Stomach (tissue), 9 donors: Measurements from ENCODE around the gene OS9. TPM values are rescaled to one million over a fixed set of nuclear protein-coding genes. Genes with fewer than 3 reads are reported as not detected.
"Not testable (repeated sequence)": the region's sequence is repeated elsewhere in the genome, so short reads cannot be mapped to it uniquely, and the experiment has no call there.

Experiments used
- DNase-seq, 2 donors: peaks; one replicate each; pipeline versions ENCODE4 v3.0.0 to v3.0.0-alpha.2; 2013 to 2019
- H3K27ac ChIP-seq, 5 donors: fragments of 200-600 bp in 4 of 5; sonication (generic) in 4 of 5; one replicate each; pipeline ENCODE4 v1.5.1; 2013 to 2019; ENCODE audit warnings: mild to moderate bottlenecking in 1 of 5, moderate library complexity in 1 of 5
- H3K27me3 ChIP-seq, 3 donors: fragments of 200-600 bp; sonication (generic); one replicate each; pipeline ENCODE4 v1.5.1; 2017 to 2019; ENCODE audit warnings: mixed run types in 1 of 3
- H3K36me3 ChIP-seq, 4 donors: fragments of 200-600 bp; sonication (generic); 1 replicate in 3 of 4; 2 replicates in 1 of 4; pipeline ENCODE4 v1.5.1; 2016 to 2019
- H3K4me1 ChIP-seq, 4 donors: fragments of 200-600 bp; sonication (generic); one replicate each; pipeline ENCODE4 v1.5.1; 2016 to 2019
- H3K4me3 ChIP-seq, 4 donors: fragments of 200-600 bp; sonication (generic) in 3 of 4; one replicate each; pipeline ENCODE4 v1.5.1; 2016 to 2019; ENCODE audit warnings: mild to moderate bottlenecking in 1 of 4
- H3K9me3 ChIP-seq, 4 donors: fragments of 200-600 bp; sonication (generic); one replicate each; pipeline ENCODE4 v1.5.1; 2016 to 2019
- CTCF ChIP-seq, 7 experiments: fragments of 450-650 bp in 4 of 7; fragments of 200-600 bp in 3 of 7; sonication (generic) in 3 of 7; IDR thresholded peaks; one replicate each; pipeline ENCODE4 v1.5.1; 2016 to 2019; ENCODE audit warnings: antibody characterized with exemption in 7 of 7, control low read depth in 2 of 7, mild to moderate bottlenecking in 1 of 7
- EP300 ChIP-seq: sonication (generic); formaldehyde crosslinking; IDR thresholded peaks from one replicate; pipeline ENCODE4 v1.6.1; 2017; ENCODE audit warnings: antibody characterized with exemption
- POLR2A ChIP-seq, 4 donors: fragments of 450-650 bp; IDR thresholded peaks; one replicate each; pipeline ENCODE4 v1.6.1; 2016; ENCODE audit warnings: antibody characterized with exemption in 4 of 4, control low read depth in 2 of 4, mild to moderate bottlenecking in 1 of 4, moderate library complexity in 1 of 4
- POLR2AphosphoS5 ChIP-seq, 3 donors: sonication (generic); formaldehyde crosslinking; IDR thresholded peaks; one replicate each; pipeline ENCODE4 v1.6.1; 2016; ENCODE audit warnings: antibody characterized with exemption in 3 of 3
- WGBS, 5 donors: extraction: QIAGEN DNeasy Blood & Tissue Kit in 3 of 5; methylation state at CpG; one replicate each; pipeline versions ENCODE4 v1.1.5 to v1.1.7; 2013 to 2018; 5-methylcytosine and 5-hydroxymethylcytosine counted together
- intact Hi-C: fragments of 100-400 bp; cut with DNase I; formaldehyde crosslinking; loops from one replicate; pipeline ENCODE4 v1.15.1; 2023; ENCODE audit warnings: low total_unique reads
- polyA plus RNA-seq, 3 donors: library from polyadenylated mRNA; stranded (reverse); fragments of 200-250 nt; gene quantifications; one replicate each; pipeline ENCODE4 v1.2.3, GENCODE V29; 2013
- total RNA-seq, 5 donors: library from RNA; depleted of rRNA; stranded (reverse); fragments of >200 nt; gene quantifications; one replicate each; pipeline versions ENCODE4 v1.1.0 to v1.2.3, GENCODE V29; 2014 to 2016
- donor health status: healthy with polysubstance abuse.
- donor health status: Bipolar disorder and iron deficiency.
- donor health status: healthy.

The OS9 gene
- total and polyA plus RNA-seq, 8 donors: 85.8 to 408 (median 169) TPM

DNA sequence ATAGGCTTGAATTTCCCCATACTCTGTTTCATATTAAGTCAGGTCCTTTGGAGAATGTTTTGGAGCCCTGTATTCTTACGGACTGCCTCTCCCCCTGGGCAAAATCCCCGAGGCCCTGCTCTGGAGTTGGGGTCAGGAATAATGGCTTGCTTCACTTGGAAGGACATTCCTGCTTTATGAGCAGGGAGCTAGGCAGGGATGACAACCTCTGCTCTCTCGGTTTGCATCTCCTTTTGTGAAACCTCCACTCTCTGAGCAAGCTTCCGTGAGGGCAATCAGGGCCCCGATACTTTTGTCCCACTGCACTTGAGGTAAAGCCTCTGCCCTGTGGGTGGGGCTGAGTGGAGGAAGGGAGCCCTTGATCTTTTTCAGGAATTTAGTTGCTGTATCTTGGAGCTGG lies 19.3 kb downstream of the OS9 start:
- intact Hi-C loops: no loop called here
- WGBS, 5 donors: 89 to 97% (median 92%) methylated on average over 5 of the region's 5 CpGs

DNA sequence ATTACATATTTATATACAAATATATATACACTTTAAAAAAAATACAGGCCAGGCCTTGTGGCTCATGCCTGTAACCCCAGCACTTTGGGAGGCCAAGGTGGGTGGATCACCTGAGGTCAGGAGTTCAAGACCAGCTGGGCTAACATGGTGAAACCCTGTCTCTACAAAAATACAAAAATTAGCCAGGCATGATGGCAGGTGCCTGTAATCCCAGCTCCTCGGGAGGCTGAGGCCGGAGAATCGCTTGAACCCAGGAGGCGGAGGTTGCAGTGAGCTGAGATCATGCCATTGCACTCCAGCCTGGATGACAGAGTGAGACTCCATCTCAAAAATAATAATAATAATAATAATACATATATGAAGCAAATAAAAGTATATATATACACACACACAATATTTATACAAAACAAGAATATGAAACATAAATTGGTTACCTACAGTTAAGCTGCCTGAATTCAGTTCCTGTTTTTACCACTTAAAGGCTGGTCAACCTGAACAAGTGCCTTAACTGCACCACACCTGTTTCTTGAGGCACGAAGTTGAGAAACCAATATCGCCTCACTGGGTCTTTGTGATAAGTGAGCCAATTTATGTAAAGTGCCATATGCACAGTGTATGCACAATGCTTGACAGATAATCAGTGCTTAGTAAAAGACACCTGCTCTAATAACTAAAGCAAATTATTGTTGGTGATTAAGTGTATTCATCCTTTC lies 21.3 kb downstream of the OS9 start:
- H3K27me3 ChIP-seq, H3K9me3 ChIP-seq, DNase-seq, H3K4me1 ChIP-seq, H3K4me3 ChIP-seq, H3K27ac ChIP-seq, intact Hi-C loops: not testable (repeated sequence)
- 90 to 98% (median 95%) methylated on average over 6 of the region's 6 CpGs for WGBS, 5 donors
- peaks cover 49 to 93% (median 87%) of the 10 kb centered on the region in 4 donors for H3K36me3 ChIP-seq

More for the DNA sequence above, 19.3 kb downstream of the OS9 start:
- H3K27ac ChIP-seq: no peak overlapping the region
- H3K4me1 ChIP-seq: no peaks in the 10 kb centered on the region
- H3K4me3 ChIP-seq: no peak overlapping the region
- no peaks in the 10 kb centered on the region for H3K27me3 ChIP-seq
- no peak for DNase-seq
- H3K36me3 ChIP-seq: peaks cover 31 to 90% (median 77%) of the 10 kb centered on the region in 4 donors
- H3K9me3 ChIP-seq: no peaks in the 10 kb centered on the region
- no peak for TF ChIP-seq CTCF (IDR thresholded peaks at IDR 0.05)
- TF ChIP-seq POLR2AphosphoS5 (IDR thresholded peaks at IDR 0.05): no peak
- TF ChIP-seq EP300: no peak

DNA sequence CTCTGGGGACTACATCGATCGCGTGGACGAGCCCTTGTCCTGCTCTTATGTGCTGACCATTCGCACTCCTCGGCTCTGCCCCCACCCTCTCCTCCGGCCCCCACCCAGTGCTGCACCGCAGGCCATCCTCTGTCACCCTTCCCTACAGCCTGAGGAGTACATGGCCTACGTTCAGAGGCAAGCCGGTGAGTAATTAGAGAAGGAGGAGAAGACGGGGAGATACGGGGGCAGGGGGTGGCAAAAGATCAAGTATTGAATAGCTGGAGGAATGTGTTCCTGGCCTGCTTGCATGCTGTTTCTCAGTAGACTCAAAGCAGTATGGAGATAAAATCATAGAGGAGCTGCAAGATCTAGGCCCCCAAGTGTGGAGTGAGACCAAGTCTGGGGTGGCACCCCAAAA lies 21.9 kb downstream of the OS9 start:
- no peak for DNase-seq
- H3K27me3 ChIP-seq: no peaks in the 10 kb centered on the region
- intact Hi-C loops: no loop called here
- H3K4me3 ChIP-seq: no peak overlapping the region
- whole genome bisulfite sequencing, 5 donors: 91 to 96% (median 96%) methylated on average over 12 of the region's 12 CpGs
- no peaks in the 10 kb centered on the region for H3K4me1 ChIP-seq
- TF ChIP-seq POLR2AphosphoS5 (IDR thresholded peaks at IDR 0.05) (no peak), POLR2A (IDR thresholded peaks at IDR 0.05) (no peak), EP300 (no peak), CTCF (IDR thresholded peaks at IDR 0.05) (no peak)
- H3K27ac ChIP-seq: no peak overlapping the region
- no peaks in the 10 kb centered on the region for H3K9me3 ChIP-seq
- peaks cover 55 to 93% (median 92%) of the 10 kb centered on the region in 4 donors for H3K36me3 ChIP-seq

DNA sequence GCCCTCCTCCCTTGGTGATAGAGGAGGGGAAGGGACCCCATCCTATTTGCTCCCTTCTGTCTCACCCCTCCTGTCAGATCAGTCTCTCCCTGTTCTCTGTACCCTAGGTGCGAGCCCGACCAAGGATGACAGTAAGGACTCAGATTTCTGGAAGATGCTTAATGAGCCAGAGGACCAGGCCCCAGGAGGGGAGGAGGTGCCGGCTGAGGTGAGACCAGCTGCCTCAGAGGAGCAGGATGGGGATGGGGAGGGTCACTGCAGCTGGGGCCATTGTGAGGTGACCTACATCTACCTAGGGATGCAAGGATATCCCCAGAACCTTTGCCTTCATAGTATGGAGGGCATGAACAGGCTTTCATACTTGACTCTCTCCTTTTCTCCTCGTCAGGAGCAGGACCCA lies 22.4 kb downstream of the OS9 start:
- Histone ChIP-seq H3K4me1 (no peaks in the 10 kb centered on the region), H3K4me3 (no peak overlapping the region), H3K36me3 (peaks cover 60 to 98% (median 96%) of the 10 kb centered on the region in 4 donors), H3K27me3 (no peaks in the 10 kb centered on the region), H3K27ac (no peak overlapping the region), H3K9me3 (no peaks in the 10 kb centered on the region)
- intact Hi-C loops: no loop called here
- TF ChIP-seq EP300: no peak
- TF ChIP-seq CTCF (IDR thresholded peaks at IDR 0.05): no peak
- no peak for TF ChIP-seq POLR2A (IDR thresholded peaks at IDR 0.05)
- TF ChIP-seq POLR2AphosphoS5 (IDR thresholded peaks at IDR 0.05): no peak
- WGBS, 5 donors: 94 to 97% (median 95%) methylated on average over 4 of the region's 4 CpGs
- no peak for DNase-seq

DNA sequence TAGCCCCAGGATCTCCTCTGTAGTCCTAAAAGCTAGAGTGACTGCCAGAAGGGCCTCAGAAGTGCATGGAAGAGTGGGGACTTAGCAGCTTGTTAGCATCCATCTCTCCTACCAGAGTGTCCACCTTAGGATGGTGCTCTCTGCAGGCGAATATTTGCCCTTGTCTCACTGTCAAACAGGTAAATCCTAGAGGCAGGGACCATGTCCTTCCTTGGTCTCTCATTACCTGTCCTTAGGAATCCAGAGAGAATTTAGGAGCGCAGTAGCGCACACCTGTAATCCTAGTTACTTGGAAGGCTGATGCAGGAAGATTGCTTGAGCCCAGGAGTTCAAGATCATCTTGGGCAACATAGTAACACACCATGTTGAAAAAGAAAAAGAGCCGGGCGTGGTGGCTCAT lies 23.2 kb downstream of the OS9 start:
- H3K27me3 ChIP-seq: no peaks in the 10 kb centered on the region
- H3K4me1 ChIP-seq: no peaks in the 10 kb centered on the region
- peaks cover 61 to 100% (median 96%) of the 10 kb centered on the region in 4 donors for H3K36me3 ChIP-seq
- intact Hi-C loops: no loop called here
- DNase-seq: no peak
- 97 to 99% (median 97%) methylated on average over 5 of the region's 5 CpGs for WGBS, 5 donors
- no peaks in the 10 kb centered on the region for H3K9me3 ChIP-seq
- TF ChIP-seq EP300 (no peak), POLR2A (IDR thresholded peaks at IDR 0.05) (no peak)
- no peak overlapping the region for H3K4me3 ChIP-seq
- no peak overlapping the region for H3K27ac ChIP-seq
